GM21367 (cell line): ENCODE results near the gene IFNGR1.
A peak's percentile ranks its signal among the peaks of the same experiment; 100 is the strongest.

Source experiments
- ATAC-seq: cut with Tn5 transposase; IDR thresholded peaks from one replicate; pipeline ENCODE4 v1.9.1; 2021; ENCODE audit not compliant: unreplicated experiment

The IFNGR1 gene

GRCh38 chr6:137177611-137178010, 41.6 kb downstream of the IFNGR1 start:
- ATAC-seq, result no peak

- no peak for ATAC-seq
Observed at GRCh38 chr6:137176729-137177128, 42.5 kb downstream of the IFNGR1 start.

GRCh38 chr6:137175868-137176245, 43.3 kb downstream of the IFNGR1 start:
- ATAC-seq, result no peak

GRCh38 chr6:137175157-137175867, 43.9 kb downstream of the IFNGR1 start:
- no peak for ATAC-seq

- no peak for ATAC-seq
Observed at GRCh38 chr6:137173501-137173900, 45.7 kb downstream of the IFNGR1 start, which contains the start of gene IL22RA2. Gene IL22RA2 (minus strand): TSS chr6:137173644. CDS start chr6:137161749, 11,895 bp downstream.

GRCh38 chr6:137172734-137173431, 46.3 kb downstream of the IFNGR1 start:
- no peak for ATAC-seq

- ATAC-seq, result no peak
Observed at GRCh38 chr6:137171824-137172733, 47.1 kb downstream of the IFNGR1 start.

GRCh38 chr6:137171053-137171374, 48.2 kb downstream of the IFNGR1 start:
- no peak for ATAC-seq

GRCh38 chr6:137170266-137171052, 48.7 kb downstream of the IFNGR1 start:
- no peak for ATAC-seq

- no peak for ATAC-seq
Observed at GRCh38 chr6:137167702-137168377, 51.3 kb downstream of the IFNGR1 start.

GRCh38 chr6:137166247-137167098, 52.7 kb downstream of the IFNGR1 start:
- ATAC-seq, result no peak

GRCh38 chr6:137165375-137166246, 53.6 kb downstream of the IFNGR1 start:
- peak; percentile 52 for ATAC-seq

GRCh38 chr6:137163732-137164318, 55.4 kb downstream of the IFNGR1 start:
- ATAC-seq, result no peak

GRCh38 chr6:137162692-137163306, 56.4 kb downstream of the IFNGR1 start:
- ATAC-seq, result no peak

- no peak for ATAC-seq
Observed at GRCh38 chr6:137161949-137162348, 57.2 kb downstream of the IFNGR1 start.

- ATAC-seq, result no peak
Observed at GRCh38 chr6:137160763-137161162, 58.4 kb downstream of the IFNGR1 start.

- no peak for ATAC-seq
Observed at GRCh38 chr6:137159912-137160311, 59.3 kb downstream of the IFNGR1 start.

GRCh38 chr6:137157601-137158000, 61.6 kb downstream of the IFNGR1 start:
- no peak for ATAC-seq
